H1 (cell line): ENCODE measurements around the gene HES3. TPM values are rescaled to one million over a fixed set of nuclear protein-coding genes. Genes with fewer than 3 reads are reported as not detected.

Source experiments
- ATF3 ChIP-seq: IDR thresholded peaks from 2 replicates; pipeline ENCODE4 v1.6.1; 2011; ENCODE audit warnings: low read depth, mild to moderate bottlenecking, low read length; ENCODE audit not compliant: insufficient read depth
- BCL11A ChIP-seq, 2 experiments: IDR thresholded peaks; one replicate each; pipeline ENCODE4 v1.6.1; 2011; ENCODE audit warnings: low read depth in 2 of 2, low read length in 2 of 2, mild to moderate bottlenecking in 2 of 2
- CHD2 ChIP-seq: IDR thresholded peaks from 2 replicates; pipeline ENCODE4 v1.6.1; 2012; ENCODE audit warnings: low read length, improper control_type of control experiment
- CREB1 ChIP-seq: IDR thresholded peaks from 2 replicates; pipeline ENCODE4 v1.6.1; 2012; ENCODE audit warnings: inconsistent platforms
- EZH2 ChIP-seq: fragments of 200-600 bp; sonication (generic); IDR thresholded peaks from 2 replicates; pipeline ENCODE4 v1.7.1; 2012; ENCODE audit warnings: low read depth, mild to moderate bottlenecking, moderate library complexity, low read length, inconsistent platforms; ENCODE audit not compliant: severe bottlenecking
- MAX ChIP-seq: IDR thresholded peaks from 2 replicates; pipeline ENCODE4 v1.6.1; 2012; ENCODE audit warnings: inconsistent platforms
- PHF8 ChIP-seq: fragments of 200-600 bp; sonication (generic); conservative IDR thresholded peaks from 2 replicates; pipeline ENCODE4 v1.7.1; 2012; ENCODE audit warnings: low read depth, mild to moderate bottlenecking, inconsistent platforms, low read length, moderate library complexity
- RNF2 ChIP-seq: fragments of 200-900, 300-1000 bp; sonication (generic); IDR thresholded peaks from 2 replicates; pipeline ENCODE4 v1.7.1; 2016; ENCODE audit warnings: borderline replicate concordance, low read depth, mild to moderate bottlenecking, antibody characterized with exemption, low read length; ENCODE audit not compliant: poor library complexity, severe bottlenecking; ENCODE audit errors: missing control alignments
- SIRT6 ChIP-seq: IDR thresholded peaks from one replicate; pipeline ENCODE4 v1.7.1; 2012; ENCODE audit warnings: low read length, inconsistent platforms
- TAF1 ChIP-seq: IDR thresholded peaks from 2 replicates; pipeline ENCODE4 v1.6.1; 2011; ENCODE audit warnings: mild to moderate bottlenecking, low read depth, low read length
- TAF7 ChIP-seq: optimal IDR thresholded peaks from 2 replicates; pipeline ENCODE3; 2011; ENCODE audit warnings: low read depth, mild to moderate bottlenecking, inconsistent platforms, low read length, moderate library complexity, borderline replicate concordance
- polyA plus RNA-seq, 7 experiments: library from polyadenylated mRNA; depleted of rRNA in 3 of 7; stranded (reverse) in 5 of 7; unstranded in 2 of 7; fragments of >200 nt in 5 of 7; fragments of 200-250 nt in 2 of 7; gene quantifications; 1 replicate in 5 of 7; 2 replicates in 1 of 7; 4 replicates in 1 of 7; pipeline versions ENCODE4 v1.2.1 to v1.2.3, GENCODE V29; 2011 to 2013; ENCODE audit warnings: missing spikeins in 2 of 7, mixed read lengths in 2 of 7
- total RNA-seq: library from RNA; stranded (reverse); fragmentation: NEBNext Ultra II Directional; extraction: Animal tissue kit (Norgen Biotek cat#: 25700); gene quantifications from 2 replicates; pipeline ENCODE4 v1.2.1, GENCODE V29; 2021

Gene HES3
- total and polyA plus RNA-seq, 2 of the 8 experiments (the other 6 are each of a cell fraction or from before 2014, with no cell fraction given): 38.8 to 54.3 TPM

GRCh38 chr1:6248932-6249738 is 5.2 kb downstream of the HES3 start (continued):
- TF ChIP-seq EZH2: peak; percentile 19
- TF ChIP-seq RNF2: no peak
- TF ChIP-seq CREB1: peak; percentile 41; the same call in 1 of the 2 replicates
- TF ChIP-seq TAF7: no peak
- TF ChIP-seq CHD2: no peak
- TF ChIP-seq ATF3: no peak
- TF ChIP-seq MAX: peak; percentile 32; the same call in 1 of the 2 replicates
- TF ChIP-seq SIRT6: no peak
- peak; percentile 14; the same call in 1 of the 2 replicates for TF ChIP-seq PHF8
- no peak for TF ChIP-seq BCL11A (IDR thresholded peaks at IDR 0.05; ENCODE audit: low read depth in 2 of 2, low read length in 2 of 2)
- no peak for TF ChIP-seq TAF1
